ENCODE data around the gene CDK18.

Gene CDK18

GRCh38 chr1:205545991-205546390 is 41.5 kb downstream of the CDK18 start:
- TF ChIP-seq, protein P1, sequence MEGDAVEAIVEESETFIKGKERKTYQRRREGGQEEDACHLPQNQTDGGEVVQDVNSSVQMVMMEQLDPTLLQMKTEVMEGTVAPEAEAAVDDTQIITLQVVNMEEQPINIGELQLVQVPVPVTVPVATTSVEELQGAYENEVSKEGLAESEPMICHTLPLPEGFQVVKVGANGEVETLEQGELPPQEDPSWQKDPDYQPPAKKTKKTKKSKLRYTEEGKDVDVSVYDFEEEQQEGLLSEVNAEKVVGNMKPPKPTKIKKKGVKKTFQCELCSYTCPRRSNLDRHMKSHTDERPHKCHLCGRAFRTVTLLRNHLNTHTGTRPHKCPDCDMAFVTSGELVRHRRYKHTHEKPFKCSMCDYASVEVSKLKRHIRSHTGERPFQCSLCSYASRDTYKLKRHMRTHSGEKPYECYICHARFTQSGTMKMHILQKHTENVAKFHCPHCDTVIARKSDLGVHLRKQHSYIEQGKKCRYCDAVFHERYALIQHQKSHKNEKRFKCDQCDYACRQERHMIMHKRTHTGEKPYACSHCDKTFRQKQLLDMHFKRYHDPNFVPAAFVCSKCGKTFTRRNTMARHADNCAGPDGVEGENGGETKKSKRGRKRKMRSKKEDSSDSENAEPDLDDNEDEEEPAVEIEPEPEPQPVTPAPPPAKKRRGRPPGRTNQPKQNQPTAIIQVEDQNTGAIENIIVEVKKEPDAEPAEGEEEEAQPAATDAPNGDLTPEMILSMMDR (conservative IDR thresholded peaks at IDR 0.05): no peak
- no peak overlapping the region for H3K27ac ChIP-seq

DNA sequence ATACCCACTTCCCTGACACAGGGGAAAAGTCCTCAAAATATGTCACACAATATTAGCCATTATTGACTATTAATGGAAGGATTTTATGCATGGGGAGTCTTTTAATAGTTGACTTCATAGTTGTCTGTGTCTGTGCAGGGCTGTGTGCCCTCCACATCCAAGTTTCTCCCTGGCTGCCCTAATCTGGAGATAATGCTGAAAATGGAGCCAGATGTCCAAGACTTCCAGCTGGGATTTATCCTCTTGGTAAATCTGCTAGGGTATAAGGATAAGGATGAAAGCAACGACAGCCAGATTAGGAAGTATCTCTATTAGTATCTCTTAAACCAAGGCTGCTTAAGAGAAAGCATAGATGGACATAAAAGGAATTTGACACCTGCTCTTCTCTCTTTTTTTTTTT is 42.1 kb downstream of the CDK18 start:
- no peak overlapping the region for H3K27ac ChIP-seq
- TF ChIP-seq, protein P1 (conservative IDR thresholded peaks at IDR 0.05): no peak

- H3K27ac ChIP-seq: no peak overlapping the region
- TF ChIP-seq, protein P1 (conservative IDR thresholded peaks at IDR 0.05): no peak
Measured at GRCh38 chr1:205547936-205548827, 43.7 kb downstream of the CDK18 start.

GRCh38 chr1:205554026-205554811 is 49.8 kb downstream of the CDK18 start:
- no peak overlapping the region for H3K27ac ChIP-seq
- TF ChIP-seq, protein P1 (conservative IDR thresholded peaks at IDR 0.05): no peak

- TF ChIP-seq, protein P1 (conservative IDR thresholded peaks at IDR 0.05): no peak
- H3K27ac ChIP-seq: no peak overlapping the region
Measured at GRCh38 chr1:205561501-205562203, 57.2 kb downstream of the CDK18 start.

DNA sequence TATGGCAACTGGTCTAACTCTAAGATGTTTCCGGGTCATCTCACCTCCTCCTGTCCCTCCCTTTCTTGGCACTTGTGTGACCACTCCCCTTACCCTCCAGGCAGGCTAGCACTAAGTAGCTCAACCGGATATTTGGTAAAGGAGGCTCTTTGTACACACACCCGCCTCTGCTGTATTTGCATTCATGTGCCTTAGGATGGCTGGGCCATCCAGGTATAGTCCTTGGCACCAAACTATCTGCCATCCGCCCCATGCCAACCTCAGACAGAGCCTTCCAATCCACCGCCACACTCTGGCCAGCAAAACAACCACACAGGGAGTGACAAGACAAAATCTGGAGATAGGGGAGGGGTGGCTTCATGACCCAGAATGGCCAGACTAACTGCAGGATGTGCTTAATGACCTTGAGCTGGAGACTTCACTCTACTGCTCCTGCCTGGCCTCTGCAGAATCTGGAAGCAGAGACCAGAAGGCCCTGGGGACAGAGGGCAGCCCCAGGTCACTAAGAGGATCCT is 59.5 kb downstream of the CDK18 start:
- peak overlapping the region; percentile 88 for H3K27ac ChIP-seq
- TF ChIP-seq, protein P1 (conservative IDR thresholded peaks at IDR 0.05): no peak

Measured in VCaP (cell line).